H1 (cell line): ENCODE measurements around the gene ZNF761. TPM values are rescaled to one million over a fixed set of nuclear protein-coding genes. Genes with fewer than 3 reads are reported as not detected.
"Not testable (repeated sequence)": the region's sequence is repeated elsewhere in the genome, so short reads cannot be mapped to it uniquely, and the experiment has no call there.

Experiments used
- CTCF ChIA-PET: fragments of 300-600 bp; sonication (Branson Sonifier 250); formaldehyde crosslinking; loops from one replicate; lab custom pipeline; 2021; ENCODE audit not compliant: partially characterized antibody; lab: Charles Lee
- POLR2A ChIA-PET: fragments of 300-600 bp; sonication (Branson Sonifier 250); formaldehyde crosslinking; loops from one replicate; lab custom pipeline; 2021; ENCODE audit warnings: inconsistent platforms; ENCODE audit not compliant: partially characterized antibody; lab: Charles Lee
- DNase-seq, 2 experiments: peaks; one replicate each; pipeline versions ENCODE4 v3.0.0 to v3.0.0-alpha.2; 2010 to 2022; ENCODE audit warnings: low spot score in 2 of 2, low read depth in 1 of 2, mixed read lengths in 1 of 2
- FAIRE-seq: peaks from 2 replicates; lab custom pipeline; 2011; peaks lifted over from hg19 to GRCh38; lab: Jason Lieb, UNC
- H2AFZ ChIP-seq: 2 replicates; pipeline ENCODE4 v1.8.1; 2012; ENCODE audit warnings: low read length, inconsistent platforms
- H2AK5ac ChIP-seq: 2 replicates; pipeline ENCODE4 v1.6.1; 2013; ENCODE audit warnings: low read depth, low read length
- H2BK120ac ChIP-seq: replicated peaks from 2 replicates; pipeline ENCODE3; 2013; ENCODE audit warnings: low read depth, low read length, inconsistent platforms
- H2BK12ac ChIP-seq: 2 replicates; pipeline ENCODE4 v1.6.1; 2013; ENCODE audit warnings: low read depth, low read length
- H2BK15ac ChIP-seq: 2 replicates; pipeline ENCODE4 v1.6.1; 2013; ENCODE audit warnings: low read length
- H2BK20ac ChIP-seq: 2 replicates; pipeline ENCODE4 v1.6.1; 2013; ENCODE audit warnings: low read length
- H2BK5ac ChIP-seq: 2 replicates; pipeline ENCODE4 v1.6.1; 2013; ENCODE audit warnings: low read depth, low read length
- H3K14ac ChIP-seq: 2 replicates; pipeline ENCODE4 v1.6.1; 2013; ENCODE audit warnings: inconsistent platforms; ENCODE audit not compliant: insufficient read length
- H3K18ac ChIP-seq: 2 replicates; pipeline ENCODE4 v1.6.1; 2013; ENCODE audit warnings: low read length; ENCODE audit errors: extremely low read depth
- H3K23ac ChIP-seq: 2 replicates; pipeline ENCODE4 v1.6.1; 2013; ENCODE audit warnings: inconsistent platforms; ENCODE audit not compliant: insufficient read length
- H3K23me2 ChIP-seq: 2 replicates; pipeline ENCODE4 v1.6.1; 2013; ENCODE audit warnings: low read depth, low read length
- H3K27ac ChIP-seq: 2 replicates; pipeline ENCODE4 v1.6.1; 2011; ENCODE audit warnings: low read depth, low read length, inconsistent platforms
- H3K27me3 ChIP-seq, 4 experiments: replicated peaks in 1 of 4; 1 replicate in 1 of 4; 2 replicates in 3 of 4; pipeline versions ENCODE4 v1.6.1 to v1.8.1; 2011 to 2013; ENCODE audit warnings: low read length in 3 of 4, mild to moderate bottlenecking in 3 of 4, inconsistent platforms in 2 of 4, mixed read lengths in 2 of 4, moderate library complexity in 1 of 4; ENCODE audit not compliant: control insufficient read depth in 3 of 4, insufficient read depth in 3 of 4; ENCODE audit errors: extremely low read depth in 1 of 4
- H3K36me3 ChIP-seq, 4 experiments: 2 replicates each; pipeline versions ENCODE4 v1.6.1 to v1.8.1; 2011 to 2013; ENCODE audit warnings: mild to moderate bottlenecking in 4 of 4, low read length in 3 of 4, moderate library complexity in 2 of 4, control low read depth in 1 of 4, inconsistent platforms in 1 of 4; ENCODE audit not compliant: insufficient read depth in 4 of 4, control insufficient read depth in 2 of 4
- H3K4ac ChIP-seq: replicated peaks from 2 replicates; pipeline ENCODE3; 2013; ENCODE audit warnings: low read length, low read depth, mixed read lengths, inconsistent platforms; ENCODE audit not compliant: insufficient read length
- H3K4me1 ChIP-seq, 4 experiments: replicated peaks in 1 of 4; 1 replicate in 1 of 4; 2 replicates in 3 of 4; pipeline versions ENCODE4 v1.6.1 to v1.8.1; 2011 to 2013; ENCODE audit warnings: low read length in 3 of 4, inconsistent platforms in 2 of 4, mixed read lengths in 1 of 4; ENCODE audit not compliant: insufficient read depth in 4 of 4, control insufficient read depth in 3 of 4
- H3K4me2 ChIP-seq, 2 experiments: 2 replicates each; pipeline versions ENCODE4 v1.6.1 to v1.8.1; 2011 to 2013; ENCODE audit warnings: low read depth in 2 of 2, low read length in 2 of 2, control low read depth in 1 of 2, inconsistent platforms in 1 of 2, mild to moderate bottlenecking in 1 of 2; ENCODE audit not compliant: insufficient read depth in 1 of 2
- H3K4me3 ChIP-seq, 4 experiments: fragments of 200-600, 300-600 bp in 1 of 4; sonication (generic), shearing (Covaris generic), sonication (Bioruptor Twin) in 1 of 4; 2 replicates each; pipeline versions ENCODE4 v1.5.1 to v1.8.1; 2011 to 2016; ENCODE audit warnings: low read length in 4 of 4, low read depth in 3 of 4, control low read depth in 2 of 4, inconsistent platforms in 2 of 4, mild to moderate bottlenecking in 2 of 4, mixed read lengths in 1 of 4, moderate library complexity in 1 of 4; ENCODE audit not compliant: insufficient read depth in 2 of 4; ENCODE audit errors: extremely low read depth in 1 of 4
- H3K56ac ChIP-seq: replicated peaks from 2 replicates; pipeline ENCODE3; 2013; ENCODE audit warnings: low read depth, mild to moderate bottlenecking, mixed read lengths, low read length, inconsistent platforms; ENCODE audit not compliant: insufficient read length
- H3K79me1 ChIP-seq: 2 replicates; pipeline ENCODE4 v1.6.1; 2013; ENCODE audit warnings: low read depth, low read length, control low read depth
- H3K79me2 ChIP-seq, 2 experiments: 2 replicates each; pipeline versions ENCODE4 v1.6.1 to v1.8.1; 2012 to 2013; ENCODE audit warnings: low read length in 2 of 2, mild to moderate bottlenecking in 2 of 2, inconsistent platforms in 1 of 2; ENCODE audit not compliant: insufficient read depth in 2 of 2, control insufficient read depth in 1 of 2
- H3K9ac ChIP-seq, 4 experiments: replicated peaks in 1 of 4; 1 replicate in 1 of 4; 2 replicates in 3 of 4; pipeline versions ENCODE4 v1.6.1 to v1.8.1; 2011 to 2013; ENCODE audit warnings: low read depth in 3 of 4, low read length in 3 of 4, control low read depth in 2 of 4, mild to moderate bottlenecking in 2 of 4, moderate library complexity in 2 of 4, inconsistent platforms in 1 of 4; ENCODE audit errors: extremely low read depth in 1 of 4
- H3K9me3 ChIP-seq, 2 experiments: 2 replicates each; pipeline versions ENCODE4 v1.6.1 to v1.8.1; 2012 to 2013; ENCODE audit warnings: mild to moderate bottlenecking in 2 of 2, moderate library complexity in 2 of 2, control low read depth in 1 of 2, inconsistent platforms in 1 of 2, low read depth in 1 of 2, low read length in 1 of 2, mixed read lengths in 1 of 2; ENCODE audit not compliant: insufficient read depth in 2 of 2
- H4K20me1 ChIP-seq, 2 experiments: replicated peaks in 1 of 2; 2 replicates each; pipeline versions ENCODE3 to v1.8.1; 2011 to 2013; ENCODE audit warnings: inconsistent platforms in 2 of 2, low read length in 2 of 2, mild to moderate bottlenecking in 1 of 2; ENCODE audit not compliant: insufficient read depth in 2 of 2, control insufficient read depth in 1 of 2
- H4K5ac ChIP-seq: 2 replicates; pipeline ENCODE4 v1.6.1; 2013; ENCODE audit warnings: low read length, low read depth, mixed read lengths, inconsistent platforms; ENCODE audit not compliant: insufficient read length
- H4K8ac ChIP-seq: 2 replicates; pipeline ENCODE4 v1.8.0; 2013; ENCODE audit warnings: mild to moderate bottlenecking, moderate library complexity, low read length, inconsistent platforms; ENCODE audit not compliant: insufficient read depth; ENCODE audit errors: extremely low read depth
- H4K91ac ChIP-seq: replicated peaks from 2 replicates; pipeline ENCODE3; 2013; ENCODE audit warnings: low read length, mixed read lengths, inconsistent platforms; ENCODE audit not compliant: insufficient read length
- WGBS, 2 experiments: shearing (Covaris generic) in 1 of 2; methylation state at CpG; one replicate each; pipeline versions ENCODE4 v1.1.6 to v1.1.7; 2013 to 2015; ENCODE audit warnings: low lambda C conversion rate in 2 of 2, mixed read lengths in 2 of 2, inconsistent platforms in 1 of 2, low coverage in 1 of 2, missing lambda C conversion rate in 1 of 2; ENCODE audit not compliant: insufficient replicate concordance in 2 of 2, insufficient coverage in 1 of 2, insufficient read length in 1 of 2; ENCODE audit errors: extremely low coverage in 1 of 2, missing lambda C conversion rate in 1 of 2; 5-methylcytosine and 5-hydroxymethylcytosine counted together
- polyA plus RNA-seq, 7 experiments: library from polyadenylated mRNA; depleted of rRNA in 3 of 7; stranded (reverse) in 5 of 7; unstranded in 2 of 7; fragments of >200 nt in 5 of 7; fragments of 200-250 nt in 2 of 7; gene quantifications; 1 replicate in 5 of 7; 2 replicates in 1 of 7; 4 replicates in 1 of 7; pipeline versions ENCODE4 v1.2.1 to v1.2.3, GENCODE V29; 2011 to 2013; ENCODE audit warnings: missing spikeins in 2 of 7, mixed read lengths in 2 of 7
- total RNA-seq: library from RNA; stranded (reverse); fragmentation: NEBNext Ultra II Directional; extraction: Animal tissue kit (Norgen Biotek cat#: 25700); gene quantifications from 2 replicates; pipeline ENCODE4 v1.2.1, GENCODE V29; 2021

Gene ZNF761
- total and polyA plus RNA-seq, 2 of the 8 experiments (the other 6 are each of a cell fraction or from before 2014, with no cell fraction given), result 11.1 to 25.1 TPM

- H3K79me2 ChIP-seq, H3K18ac ChIP-seq, H3K27me3 ChIP-seq, CTCF ChIA-PET, H4K5ac ChIP-seq, POLR2A ChIA-PET, H3K56ac ChIP-seq, H3K23ac ChIP-seq, DNase-seq, H3K4me2 ChIP-seq, H3K4me1 ChIP-seq, H3K14ac ChIP-seq, H2BK5ac ChIP-seq, H3K23me2 ChIP-seq, H4K20me1 ChIP-seq, H3K9ac ChIP-seq, H2BK120ac ChIP-seq, H3K79me1 ChIP-seq, H3K4me3 ChIP-seq, H3K9me3 ChIP-seq, H4K91ac ChIP-seq, H2BK20ac ChIP-seq, H3K36me3 ChIP-seq, H2BK15ac ChIP-seq, H2AFZ ChIP-seq, H4K8ac ChIP-seq, H3K4ac ChIP-seq, H3K27ac ChIP-seq, H2BK12ac ChIP-seq, H2AK5ac ChIP-seq, FAIRE-seq: not testable (repeated sequence)
- WGBS, 2 experiments, result 83% methylated on average over 11 of the region's 11 CpGs; no CpG with 5 or more reads in 1 of the 2 experiments
Measured at GRCh38 chr19:53420520-53421315, 11.1 kb upstream of the ZNF761 start.
